Gastroesophageal sphincter (tissue), 3 donors: ENCODE measurements around the gene MVD.

Experiments
- CTCF ChIP-seq, 4 experiments: fragments of 200-600 bp in 2 of 4; fragments of 450-650 bp in 2 of 4; sonication (generic) in 1 of 4; IDR thresholded peaks; one replicate each; pipeline ENCODE4 v1.5.1; 2017 to 2019; ENCODE audit warnings: antibody characterized with exemption in 4 of 4, mild to moderate bottlenecking in 2 of 4, moderate library complexity in 2 of 4
- POLR2A ChIP-seq, 2 donors: fragments of 450-650 bp; IDR thresholded peaks; one replicate each; pipeline ENCODE4 v1.6.1; 2017; ENCODE audit warnings: antibody characterized with exemption in 2 of 2, mild to moderate bottlenecking in 2 of 2, moderate library complexity in 1 of 2
- POLR2AphosphoS5 ChIP-seq: sonication (generic); formaldehyde crosslinking; IDR thresholded peaks from one replicate; pipeline ENCODE4 v1.6.1; 2017; ENCODE audit warnings: antibody characterized with exemption

- TF ChIP-seq CTCF (IDR thresholded peaks at IDR 0.05) (no peak), POLR2A (IDR thresholded peaks at IDR 0.05) (no peak), POLR2AphosphoS5 (no peak)
These were observed 45.4 kb downstream of the MVD start for GRCh38 chr16:88617268-88618031.
